A673 (cell line): ENCODE measurements around the gene LDLRAD3.

Experiments
- CTCF ChIP-seq: fragments of 300-800, 200-600 bp; sonication (generic); conservative IDR thresholded peaks from 2 replicates; pipeline ENCODE4 v1.5.1; 2017; ENCODE audit warnings: low read depth, mild to moderate bottlenecking, antibody characterized with exemption, low read length, moderate library complexity, mixed read lengths
- EZH2 ChIP-seq: fragments of 200-600 bp; sonication (generic); IDR thresholded peaks from 2 replicates; pipeline ENCODE4 v1.6.1; 2017; ENCODE audit warnings: borderline replicate concordance, low read depth, mild to moderate bottlenecking, mixed read lengths, antibody characterized with exemption, low read length; ENCODE audit not compliant: poor library complexity, severe bottlenecking

DNA sequence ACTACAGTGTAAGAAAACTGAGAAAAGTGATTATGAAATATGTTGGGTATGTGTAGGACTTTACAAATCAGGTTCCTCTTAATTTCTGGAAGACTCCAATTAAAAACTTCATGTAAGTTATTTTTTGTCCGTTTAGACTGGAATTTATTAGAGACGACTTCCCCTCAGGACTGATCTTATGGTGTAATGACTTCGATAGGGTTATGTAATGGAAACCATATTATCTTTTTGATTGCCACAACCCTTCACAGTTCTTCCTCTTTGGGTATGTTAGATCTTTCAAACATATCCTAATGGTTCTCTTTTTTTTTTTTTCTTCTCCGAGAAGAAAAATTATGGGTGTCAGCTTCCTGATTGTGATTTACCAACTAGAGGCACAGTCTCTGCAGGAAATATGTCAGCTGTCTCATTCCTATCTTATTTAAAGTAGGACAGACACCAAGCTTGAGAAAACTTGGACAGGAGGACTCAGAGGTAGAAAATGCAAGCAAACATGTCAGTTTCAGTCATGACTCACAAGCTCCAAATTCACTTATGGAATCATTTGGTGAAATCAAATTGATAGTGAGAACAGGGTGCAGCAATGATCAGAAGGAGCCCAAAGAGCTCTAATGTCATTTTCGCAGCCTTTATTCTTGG is 11.1 kb upstream of the LDLRAD3 start:
- TF ChIP-seq CTCF = no peak
- TF ChIP-seq EZH2 = no peak
